Activated T-cell treated with anti-CD3 and anti-CD28 coated beads, Interleukin-2, amount 50 U/mL, for 72 hours (primary cell): ENCODE measurements around the gene PJA2. TPM values are rescaled to one million over a fixed set of nuclear protein-coding genes. Genes with fewer than 3 reads are reported as not detected.
"Not testable (repeated sequence)": the region's sequence is repeated elsewhere in the genome, so short reads cannot be mapped to it uniquely, and the experiment has no call there.

ENCODE experiments used
- ATAC-seq, 2 donors: fragments of 150-1000 bp; cut with Tn5 transposase; replicated peaks in 1 of 2; 2 replicates each; pipeline ENCODE4 v1.10.0; 2021; ENCODE audit warnings: moderate library complexity in 2 of 2, mild to moderate bottlenecking in 1 of 2
- DNase-seq, 2 donors: peaks; one replicate each; pipeline ENCODE4 v3.0.0; 2021 to 2022; ENCODE audit warnings: mixed read lengths in 1 of 2
- H3K27ac Mint-ChIP-seq: one replicate; pipeline ENCODE4 v1.8.0; 2022; ENCODE audit warnings: mild to moderate bottlenecking, moderate library complexity, mixed read lengths
- H3K27me3 Mint-ChIP-seq: one replicate; pipeline ENCODE4 v1.8.0; 2022; ENCODE audit warnings: low read depth, mixed read lengths
- H3K36me3 Mint-ChIP-seq, 2 donors: one replicate each; pipeline ENCODE4 v1.8.0; 2022; ENCODE audit warnings: mixed read lengths in 2 of 2, mild to moderate bottlenecking in 1 of 2; ENCODE audit not compliant: insufficient read depth in 2 of 2
- H3K4me1 Mint-ChIP-seq: one replicate; pipeline ENCODE4 v1.8.0; 2022; ENCODE audit warnings: low read depth, mixed read lengths
- H3K4me3 Mint-ChIP-seq, 2 donors: one replicate each; pipeline ENCODE4 v1.8.0; 2022; ENCODE audit warnings: mild to moderate bottlenecking in 2 of 2, mixed read lengths in 2 of 2, moderate library complexity in 2 of 2
- H3K9me3 Mint-ChIP-seq, 2 donors: one replicate each; pipeline ENCODE4 v1.8.0; 2022; ENCODE audit warnings: mixed read lengths in 2 of 2
- total RNA-seq, 2 donors: library from RNA; stranded (reverse); gene quantifications; one replicate each; pipeline ENCODE4 v1.2.3, GENCODE V29; 2022

The PJA2 gene
- total RNA-seq, 2 donors from 2014 or later: 62.5 to 66.2 TPM

- Mint-ChIP-seq H3K27me3 (no peaks in the 10 kb centered on the region), H3K36me3 (peaks cover 7 to 13% of the 10 kb centered on the region in 2 donors), H3K4me1 (no peaks in the 10 kb centered on the region), H3K27ac (no peak overlapping the region), H3K4me3 (no peak overlapping the region), H3K9me3 (peaks cover 10 to 12% of the 10 kb centered on the region in 2 donors)
- no peak for ATAC-seq
- DNase-seq: no peak
Measured at GRCh38 chr5:109418712-109419352, 9.1 kb upstream of the PJA2 start.

GRCh38 chr5:109416882-109417281, 7.1 kb upstream of the PJA2 start:
- H3K4me3 Mint-ChIP-seq: no peak overlapping the region
- peaks cover 8 to 14% of the 10 kb centered on the region in 2 donors for H3K36me3 Mint-ChIP-seq
- ATAC-seq (no peak), DNase-seq (no peak)
- peaks cover under 1% of the 10 kb centered on the region for H3K4me1 Mint-ChIP-seq
- H3K27me3 Mint-ChIP-seq: no peaks in the 10 kb centered on the region
- H3K27ac Mint-ChIP-seq: no peak overlapping the region
- peaks cover 10 to 12% of the 10 kb centered on the region in 2 donors for H3K9me3 Mint-ChIP-seq

DNA sequence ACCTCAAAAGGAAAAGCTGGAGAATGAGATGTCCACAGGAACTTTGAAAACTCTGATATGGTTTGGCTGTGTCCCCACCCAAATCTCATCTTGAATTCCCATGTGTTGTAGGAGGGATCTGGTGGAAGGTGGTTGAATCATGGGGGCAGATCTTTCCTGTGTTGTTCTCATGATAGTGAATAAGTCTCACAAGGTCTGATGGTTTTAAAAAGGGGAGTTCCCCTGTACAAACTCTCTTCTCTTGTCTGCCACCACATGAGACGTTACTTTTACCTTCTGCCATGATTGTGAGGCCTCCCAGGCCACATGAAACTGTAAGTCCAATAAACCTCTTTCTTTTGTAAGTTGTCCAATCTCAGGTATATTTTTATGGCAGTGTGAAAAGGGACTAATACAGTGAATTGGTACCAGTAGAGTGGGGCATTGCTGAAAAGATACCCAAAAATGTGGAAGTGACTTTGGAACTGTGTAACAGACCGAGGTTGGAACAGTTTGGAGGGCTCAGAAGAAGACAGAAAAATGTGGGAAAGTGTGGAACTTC, 4.2 kb upstream of the PJA2 start:
- H3K9me3 Mint-ChIP-seq: peaks cover 10 to 12% of the 10 kb centered on the region in 2 donors
- not testable (repeated sequence) for H3K4me3 Mint-ChIP-seq, H3K27ac Mint-ChIP-seq, DNase-seq, H3K27me3 Mint-ChIP-seq, ATAC-seq
- peaks cover 18% of the 10 kb centered on the region for H3K4me1 Mint-ChIP-seq
- H3K36me3 Mint-ChIP-seq: peaks cover 11 to 14% of the 10 kb centered on the region in 2 donors

- H3K9me3 Mint-ChIP-seq: peaks cover 10 to 12% of the 10 kb centered on the region in 2 donors
- H3K27ac Mint-ChIP-seq: no peak overlapping the region
- DNase-seq: no peak
- H3K4me1 Mint-ChIP-seq: peaks cover 18% of the 10 kb centered on the region
- H3K4me3 Mint-ChIP-seq: no peak overlapping the region
- H3K36me3 Mint-ChIP-seq: peaks cover 13 to 14% of the 10 kb centered on the region in 2 donors
- H3K27me3 Mint-ChIP-seq: no peaks in the 10 kb centered on the region
- ATAC-seq: no peak
Measured at GRCh38 chr5:109413458-109413857, 3.7 kb upstream of the PJA2 start.

DNA sequence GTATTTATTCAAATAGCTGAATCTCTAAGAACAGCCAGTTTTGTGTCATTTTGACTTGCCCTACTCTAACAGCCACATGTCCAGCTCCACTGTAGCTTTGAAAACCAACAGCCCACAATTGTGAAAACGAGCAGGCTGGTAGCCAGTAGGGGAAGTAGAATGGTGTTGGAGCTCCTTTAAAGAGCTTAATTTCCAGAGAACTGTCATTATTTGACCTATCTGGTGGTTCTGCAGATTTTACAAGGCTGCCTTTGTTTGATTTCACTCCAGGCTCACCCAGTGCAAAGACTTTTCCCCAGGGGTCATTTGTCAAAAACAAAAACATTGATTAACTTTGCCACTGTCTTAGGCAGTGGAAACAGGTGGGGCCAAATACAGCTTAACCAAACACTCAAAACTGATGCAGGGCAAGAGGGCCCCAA, 3.2 kb upstream of the PJA2 start:
- H3K36me3 Mint-ChIP-seq: peaks cover 13 to 14% of the 10 kb centered on the region in 2 donors
- DNase-seq (no peak), ATAC-seq (no peak)
- no peak overlapping the region for H3K4me3 Mint-ChIP-seq
- peaks cover 10 to 12% of the 10 kb centered on the region in 2 donors for H3K9me3 Mint-ChIP-seq
- H3K27ac Mint-ChIP-seq: no peak overlapping the region
- H3K27me3 Mint-ChIP-seq: no peaks in the 10 kb centered on the region
- H3K4me1 Mint-ChIP-seq: peaks cover 18% of the 10 kb centered on the region

GRCh38 chr5:109411627-109412026, 1.9 kb upstream of the PJA2 start:
- Mint-ChIP-seq H3K36me3 (peaks cover 13% of the 10 kb centered on the region in 2 donors), H3K27me3 (no peaks in the 10 kb centered on the region), H3K4me1 (peaks cover 32% of the 10 kb centered on the region), H3K4me3 (peak overlapping the region in 1 of 2 donors; percentile 27), H3K9me3 (peaks cover 10 to 12% of the 10 kb centered on the region in 2 donors), H3K27ac (no peak overlapping the region)
- no peak for DNase-seq
- no peak for ATAC-seq

GRCh38 chr5:109411149-109411514, 1.4 kb upstream of the PJA2 start:
- H3K9me3 Mint-ChIP-seq: peaks cover 10 to 12% of the 10 kb centered on the region in 2 donors
- no peaks in the 10 kb centered on the region for H3K27me3 Mint-ChIP-seq
- peak overlapping the region; percentile 97 for H3K27ac Mint-ChIP-seq

GRCh38 chr5:109410389-109411148, 795 bp upstream of the PJA2 start:
- peaks cover 42% of the 10 kb centered on the region for H3K4me1 Mint-ChIP-seq
- H3K4me3 Mint-ChIP-seq: peak overlapping the region; percentile 88 to 100
- DNase-seq: peak; percentile 34 to 42
- ATAC-seq: peak; percentile 5 to 8
- peaks cover 7 to 13% of the 10 kb centered on the region in 2 donors for H3K36me3 Mint-ChIP-seq
- peaks cover 7 to 8% of the 10 kb centered on the region in 2 donors for H3K9me3 Mint-ChIP-seq
- H3K27me3 Mint-ChIP-seq: no peaks in the 10 kb centered on the region
- H3K27ac Mint-ChIP-seq: peak overlapping the region; percentile 97

More at GRCh38 chr5:109411149-109411514, 1.4 kb upstream of the PJA2 start:
- Mint-ChIP-seq H3K4me3 (peak overlapping the region; percentile 88 to 100), H3K36me3 (peaks cover 12 to 13% of the 10 kb centered on the region in 2 donors), H3K4me1 (peaks cover 37% of the 10 kb centered on the region)
- ATAC-seq (no peak), DNase-seq (no peak)

DNA sequence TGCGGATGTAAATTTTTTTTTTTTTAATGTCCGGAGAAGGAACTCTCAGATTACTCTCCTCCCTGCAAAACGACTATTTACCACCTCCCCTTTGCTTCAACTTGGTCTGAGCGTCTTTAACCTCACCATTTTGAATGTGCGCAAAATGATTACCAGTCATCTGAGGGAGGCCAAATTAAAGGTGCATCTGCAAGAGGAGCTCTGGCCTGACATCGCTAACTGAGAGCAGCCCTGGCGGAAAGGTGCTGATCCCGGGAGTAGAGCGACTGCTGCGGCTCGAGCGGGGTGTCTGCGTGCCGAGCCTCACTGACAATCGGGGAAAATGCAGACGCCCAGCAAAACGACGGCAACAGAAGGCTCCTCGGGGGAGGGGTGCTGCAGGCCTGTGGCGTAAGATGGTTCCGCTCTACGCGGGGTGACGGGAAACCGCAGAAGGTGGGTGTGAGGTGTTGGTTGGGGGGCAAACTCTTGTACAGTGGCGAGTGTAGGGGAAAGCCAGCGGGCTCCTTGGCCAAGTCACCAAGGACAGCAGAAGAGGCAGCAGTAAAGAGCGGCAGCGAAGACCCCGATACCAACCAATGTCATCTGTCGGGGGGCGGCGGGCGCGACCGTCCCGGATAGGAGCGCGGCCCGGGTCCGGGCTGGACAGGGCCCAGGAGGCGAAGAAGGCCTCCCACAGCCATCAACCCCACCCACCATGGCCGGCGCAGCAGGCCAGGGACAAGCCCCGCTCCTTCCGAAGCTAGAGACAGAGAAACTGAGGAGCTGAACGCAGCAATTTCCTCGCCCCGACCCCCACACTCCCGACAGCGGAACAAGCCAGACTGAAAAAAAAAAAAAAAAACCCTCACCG, 557 bp downstream of the PJA2 start:
- H3K27me3 Mint-ChIP-seq: no peaks in the 10 kb centered on the region
- H3K36me3 Mint-ChIP-seq: peaks cover 4 to 10% of the 10 kb centered on the region in 2 donors
- peak overlapping the region; percentile 99 for H3K27ac Mint-ChIP-seq
- peaks cover 53% of the 10 kb centered on the region for H3K4me1 Mint-ChIP-seq
- H3K4me3 Mint-ChIP-seq: peak overlapping the region; percentile 88 to 100
- ATAC-seq: peak; percentile 43 to 46
- peaks cover 4 to 5% of the 10 kb centered on the region in 2 donors for H3K9me3 Mint-ChIP-seq
- DNase-seq: peak; percentile 83 to 84

DNA sequence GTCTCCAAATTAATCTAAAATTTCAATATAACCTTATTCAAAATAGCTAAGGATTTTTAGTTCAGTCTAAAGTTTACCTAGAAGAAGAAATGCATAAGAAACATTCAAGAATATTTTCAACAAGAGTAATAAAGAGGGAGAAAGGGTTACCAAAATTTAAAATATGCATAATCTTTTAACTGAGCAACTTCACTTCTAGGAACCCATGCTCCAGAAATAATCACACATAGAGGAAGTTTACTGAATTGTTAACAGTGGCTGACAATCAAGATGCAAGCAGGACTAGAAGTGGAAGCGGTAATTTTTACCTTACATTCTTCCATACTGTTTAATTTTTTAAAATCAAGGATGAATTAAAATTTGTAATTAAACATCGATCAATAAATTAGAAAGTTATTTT, 1.9 kb downstream of the PJA2 start:
- ATAC-seq: no peak
- Mint-ChIP-seq H3K27ac (peak overlapping the region; percentile 99), H3K9me3 (no peaks in the 10 kb centered on the region), H3K27me3 (no peaks in the 10 kb centered on the region), H3K36me3 (peaks cover 2 to 7% of the 10 kb centered on the region in 2 donors), H3K4me1 (peaks cover 65% of the 10 kb centered on the region), H3K4me3 (peak overlapping the region; percentile 88 to 100)
- DNase-seq: no peak

DNA sequence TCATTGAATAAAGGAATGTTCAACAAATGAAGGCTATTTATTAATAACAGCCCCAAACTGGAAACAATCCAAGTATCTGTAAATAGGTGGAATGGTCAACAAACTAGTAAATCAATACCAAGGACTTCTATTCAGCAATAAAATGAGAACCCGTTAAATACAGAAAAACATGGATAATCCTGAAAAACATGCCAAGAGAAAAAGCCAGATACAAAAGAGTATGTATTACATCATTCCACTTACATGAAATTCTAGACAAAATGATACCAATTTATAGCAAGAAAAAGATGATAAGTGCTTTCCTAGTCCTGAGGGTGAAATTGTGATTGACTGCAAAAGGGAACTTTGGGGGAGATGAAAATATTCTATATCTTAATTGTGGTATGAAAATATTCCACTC, 3.1 kb downstream of the PJA2 start:
- peak overlapping the region; percentile 45 for H3K27ac Mint-ChIP-seq
- H3K4me3 Mint-ChIP-seq: peak overlapping the region; percentile 88 to 100
- H3K4me1 Mint-ChIP-seq: peaks cover 75% of the 10 kb centered on the region
- ATAC-seq (no peak), DNase-seq (no peak)
- no peaks in the 10 kb centered on the region for H3K9me3 Mint-ChIP-seq
- H3K27me3 Mint-ChIP-seq: no peaks in the 10 kb centered on the region
- peaks cover 4 to 7% of the 10 kb centered on the region in 2 donors for H3K36me3 Mint-ChIP-seq

GRCh38 chr5:109404428-109404960, 5.3 kb downstream of the PJA2 start:
- peaks cover 7 to 8% of the 10 kb centered on the region in 2 donors for H3K36me3 Mint-ChIP-seq
- no peak for DNase-seq
- H3K27me3 Mint-ChIP-seq: no peaks in the 10 kb centered on the region
- peak overlapping the region; percentile 11 to 49 for H3K4me3 Mint-ChIP-seq
- H3K9me3 Mint-ChIP-seq: no peaks in the 10 kb centered on the region
- ATAC-seq: no peak
- H3K27ac Mint-ChIP-seq: peak overlapping the region; percentile 2
- H3K4me1 Mint-ChIP-seq: peaks cover 79% of the 10 kb centered on the region
